ENCODE results near the gene CHTF18. TPM values are rescaled to one million over a fixed set of nuclear protein-coding genes. Genes with fewer than 3 reads are reported as not detected.

CHTF18 gene
- total and polyA plus RNA-seq, 2 experiments from 2014 or later = 9.7 to 18.1 TPM

- Histone ChIP-seq H3K4me3 (no peak overlapping the region), H3K4me1 (ENCODE audit: insufficient read depth) (no peaks in the 10 kb centered on the region), H2AFZ (no peak overlapping the region), H3K9me2 (replicated peaks; ENCODE audit: insufficient read depth) (no peaks in the 10 kb centered on the region), H4K20me1 (ENCODE audit: insufficient read depth, poor library complexity, severe bottlenecking) (no peaks in the 10 kb centered on the region), H3K27ac (no peak overlapping the region), H3K27me3 (no peaks in the 10 kb centered on the region), H3K4me2 (no peak overlapping the region), H3K9me3 (ENCODE audit: low read depth) (no peaks in the 10 kb centered on the region), H3K79me2 (no peaks in the 10 kb centered on the region), H3K36me3 (replicated peaks; ENCODE audit: insufficient read depth, low read depth) (no peaks in the 10 kb centered on the region)
- WGBS (ENCODE audit: low lambda C conversion rate, missing lambda C conversion rate) = 80% methylated on average over 6 of the region's 6 CpGs
- no peak for DNase-seq (ENCODE audit: low spot score)
- no peak for TF ChIP-seq CTCF (IDR thresholded peaks at IDR 0.05; ENCODE audit: poor library complexity)
- no peak for TF ChIP-seq EZH2phosphoT487 (IDR thresholded peaks at IDR 0.05; ENCODE audit: low read depth, severe bottlenecking, unreplicated experiment)
- TF ChIP-seq EZH2 (IDR thresholded peaks at IDR 0.05; ENCODE audit: borderline replicate concordance) = no peak
These were observed 9.4 kb upstream of the CHTF18 start for GRCh38 chr16:778909-779527.

- 82% methylated on average over 9 of the region's 13 CpGs for WGBS (ENCODE audit: low lambda C conversion rate, missing lambda C conversion rate)
- H2AFZ ChIP-seq = no peak overlapping the region
- no peak for DNase-seq (ENCODE audit: low spot score)
- H3K9me2 ChIP-seq (replicated peaks; ENCODE audit: insufficient read depth) = no peaks in the 10 kb centered on the region
- no peaks in the 10 kb centered on the region for H3K4me1 ChIP-seq (ENCODE audit: insufficient read depth)
- H4K20me1 ChIP-seq (ENCODE audit: insufficient read depth, poor library complexity, severe bottlenecking) = no peaks in the 10 kb centered on the region
- H3K4me3 ChIP-seq = no peak overlapping the region
- no peaks in the 10 kb centered on the region for H3K9me3 ChIP-seq (ENCODE audit: low read depth)
- no peak overlapping the region for H3K4me2 ChIP-seq
- no peaks in the 10 kb centered on the region for H3K36me3 ChIP-seq (replicated peaks; ENCODE audit: insufficient read depth, low read depth)
- H3K27me3 ChIP-seq = no peaks in the 10 kb centered on the region
- no peaks in the 10 kb centered on the region for H3K79me2 ChIP-seq
- TF ChIP-seq EZH2 (IDR thresholded peaks at IDR 0.05; ENCODE audit: borderline replicate concordance) = no peak
- no peak for TF ChIP-seq EZH2phosphoT487 (IDR thresholded peaks at IDR 0.05; ENCODE audit: low read depth, severe bottlenecking, unreplicated experiment)
- no peak for TF ChIP-seq CTCF (IDR thresholded peaks at IDR 0.05; ENCODE audit: poor library complexity)
- H3K27ac ChIP-seq = no peak overlapping the region
These were observed 8.9 kb upstream of the CHTF18 start for GRCh38 chr16:779561-779960.

GRCh38 chr16:780296-780695 is 8.1 kb upstream of the CHTF18 start:
- H3K79me2 ChIP-seq = no peaks in the 10 kb centered on the region
- H3K27me3 ChIP-seq = no peaks in the 10 kb centered on the region
- 92% methylated on average over 16 of the region's 16 CpGs for WGBS (ENCODE audit: low lambda C conversion rate, missing lambda C conversion rate)

More at GRCh38 chr16:780296-780695, 8.1 kb upstream of the CHTF18 start:
- Histone ChIP-seq H3K9me2 (replicated peaks; ENCODE audit: insufficient read depth) (no peaks in the 10 kb centered on the region), H3K36me3 (replicated peaks; ENCODE audit: insufficient read depth, low read depth) (no peaks in the 10 kb centered on the region), H3K4me1 (ENCODE audit: insufficient read depth) (no peaks in the 10 kb centered on the region), H4K20me1 (ENCODE audit: insufficient read depth, poor library complexity, severe bottlenecking) (no peaks in the 10 kb centered on the region), H3K4me2 (no peak overlapping the region), H3K27ac (no peak overlapping the region), H3K4me3 (no peak overlapping the region), H3K9me3 (ENCODE audit: low read depth) (no peaks in the 10 kb centered on the region), H2AFZ (no peak overlapping the region)
- TF ChIP-seq CTCF (IDR thresholded peaks at IDR 0.05; ENCODE audit: poor library complexity) (no peak), EZH2 (IDR thresholded peaks at IDR 0.05; ENCODE audit: borderline replicate concordance) (no peak), EZH2phosphoT487 (IDR thresholded peaks at IDR 0.05; ENCODE audit: low read depth, severe bottlenecking, unreplicated experiment) (no peak)
- no peak for DNase-seq (ENCODE audit: low spot score)
